Measurements from ENCODE around the gene RAB3C. TPM values are rescaled to one million over a fixed set of nuclear protein-coding genes. Genes with fewer than 3 reads are reported as not detected.

Gene RAB3C
- polyA plus RNA-seq, 1 donor (not counting 4 experiments of a cell fraction or from before 2014, with no cell fraction given): not detected

GRCh38 chr5:58544195-58544594 is 38.7 kb upstream of the RAB3C start:
- no peaks in the 10 kb centered on the region for H3K9me3 ChIP-seq (ENCODE audit: control insufficient read depth, low read depth, low read length)
- DNase-seq (ENCODE audit: low read depth, low spot score): no peak
- dilution Hi-C loops (cut with MboI; ENCODE audit: extremely low pct_ligation_motif_present, low sequenced_read_pairs): no loop called here
- no peak overlapping the region for H3K4me3 ChIP-seq (ENCODE audit: control insufficient read depth in 2 of 3, extremely low read depth in 1 of 3, insufficient read depth in 2 of 3, low read depth in 1 of 3, low read length in 3 of 3)
- no peaks in the 10 kb centered on the region for H3K9me1 ChIP-seq (ENCODE audit: control insufficient read depth, extremely low read depth, insufficient read depth, low read length)
- H3K4me1 ChIP-seq (ENCODE audit: control insufficient read depth, extremely low read depth, insufficient read depth, low read length): no peaks in the 10 kb centered on the region
- no peaks in the 10 kb centered on the region for H4K20me1 ChIP-seq (ENCODE audit: control insufficient read depth, extremely low read depth, insufficient read depth, low read length)
- no peak overlapping the region for H2AFZ ChIP-seq (ENCODE audit: control insufficient read depth, low read length)
- H3K79me2 ChIP-seq (ENCODE audit: control insufficient read depth, insufficient read depth, low read length): no peaks in the 10 kb centered on the region
- no peaks in the 10 kb centered on the region for H3K27me3 ChIP-seq (ENCODE audit: control insufficient read depth, extremely low read depth, insufficient read depth, low read length)
- H3K27ac ChIP-seq (ENCODE audit: control insufficient read depth, insufficient read depth, low read length): no peak overlapping the region
- no peak overlapping the region for H3K4me2 ChIP-seq (ENCODE audit: control insufficient read depth, extremely low read depth, insufficient read depth, low read depth, low read length)
- no peaks in the 10 kb centered on the region for H3K36me3 ChIP-seq (ENCODE audit: control insufficient read depth in 2 of 2, extremely low read depth in 1 of 2, insufficient read depth in 2 of 2, low read length in 2 of 2)
- no peak for TF ChIP-seq CTCF (optimal IDR thresholded peaks at IDR 0.05 in 1 of 3, IDR thresholded peaks at IDR 0.05 in 1 of 3, conservative IDR thresholded peaks at IDR 0.05 in 1 of 3; ENCODE audit: extremely low read depth in 1 of 3, insufficient read depth in 2 of 3, low read length in 3 of 3)
- TF ChIP-seq EZH2 (IDR thresholded peaks at IDR 0.05; ENCODE audit: low read length): no peak
- H3K9ac ChIP-seq (ENCODE audit: control insufficient read depth, extremely low read depth, insufficient read depth, low read length): no peak overlapping the region
- no peak for FAIRE-seq

- no peaks in the 10 kb centered on the region for H3K4me1 ChIP-seq (ENCODE audit: control insufficient read depth, extremely low read depth, insufficient read depth, low read length)
- no peaks in the 10 kb centered on the region for H3K9me3 ChIP-seq (ENCODE audit: control insufficient read depth, low read depth, low read length)
- DNase-seq (ENCODE audit: low read depth, low spot score): no peak
- H3K4me2 ChIP-seq (ENCODE audit: control insufficient read depth, extremely low read depth, insufficient read depth, low read depth, low read length): no peak overlapping the region
- no peaks in the 10 kb centered on the region for H3K79me2 ChIP-seq (ENCODE audit: control insufficient read depth, insufficient read depth, low read length)
- H3K36me3 ChIP-seq (ENCODE audit: control insufficient read depth in 2 of 2, extremely low read depth in 1 of 2, insufficient read depth in 2 of 2, low read length in 2 of 2): no peaks in the 10 kb centered on the region
- no peaks in the 10 kb centered on the region for H4K20me1 ChIP-seq (ENCODE audit: control insufficient read depth, extremely low read depth, insufficient read depth, low read length)
- no peak overlapping the region for H3K27ac ChIP-seq (ENCODE audit: control insufficient read depth, insufficient read depth, low read length)
- no peaks in the 10 kb centered on the region for H3K27me3 ChIP-seq (ENCODE audit: control insufficient read depth, extremely low read depth, insufficient read depth, low read length)
- no peak overlapping the region for H2AFZ ChIP-seq (ENCODE audit: control insufficient read depth, low read length)
- no peak overlapping the region for H3K9ac ChIP-seq (ENCODE audit: control insufficient read depth, extremely low read depth, insufficient read depth, low read length)
- no peak for TF ChIP-seq EZH2 (IDR thresholded peaks at IDR 0.05; ENCODE audit: low read length)
- no peak for TF ChIP-seq CTCF (optimal IDR thresholded peaks at IDR 0.05 in 1 of 3, IDR thresholded peaks at IDR 0.05 in 1 of 3, conservative IDR thresholded peaks at IDR 0.05 in 1 of 3; ENCODE audit: extremely low read depth in 1 of 3, insufficient read depth in 2 of 3, low read length in 3 of 3)
- FAIRE-seq: no peak
- no peaks in the 10 kb centered on the region for H3K9me1 ChIP-seq (ENCODE audit: control insufficient read depth, extremely low read depth, insufficient read depth, low read length)
- dilution Hi-C loops (cut with MboI; ENCODE audit: extremely low pct_ligation_motif_present, low sequenced_read_pairs): no loop called here
- H3K4me3 ChIP-seq (ENCODE audit: control insufficient read depth in 2 of 3, extremely low read depth in 1 of 3, insufficient read depth in 2 of 3, low read depth in 1 of 3, low read length in 3 of 3): no peak overlapping the region
These were observed 37.9 kb upstream of the RAB3C start for GRCh38 chr5:58544926-58545325.
